Activated naive CD8-positive, alpha-beta T cell (primary cell): ENCODE data around the gene TLCD3A.
A peak's percentile ranks its signal among the peaks of the same experiment; 100 is the strongest.

Experiments
- H3K27ac Mint-ChIP-seq: one replicate; pipeline ENCODE4 v1.8.0; 2021; ENCODE audit warnings: mixed read lengths
- H3K27me3 Mint-ChIP-seq: one replicate; pipeline ENCODE4 v1.8.0; 2021; ENCODE audit warnings: mixed read lengths
- H3K36me3 Mint-ChIP-seq: one replicate; pipeline ENCODE4 v1.8.0; 2021; ENCODE audit warnings: mixed read lengths
- H3K4me1 Mint-ChIP-seq: one replicate; pipeline ENCODE4 v1.8.0; 2021; ENCODE audit warnings: low read depth, mixed read lengths
- H3K4me3 Mint-ChIP-seq: one replicate; pipeline ENCODE4 v1.8.0; 2021; ENCODE audit warnings: mild to moderate bottlenecking, mixed read lengths
- H3K9me3 Mint-ChIP-seq: one replicate; pipeline ENCODE4 v1.8.0; 2021; ENCODE audit warnings: low read depth, mixed read lengths

The TLCD3A gene

GRCh38 chr17:700504-701094 is 31.8 kb upstream of the TLCD3A start:
- H3K27me3 Mint-ChIP-seq, result no peaks in the 10 kb centered on the region
- H3K4me1 Mint-ChIP-seq, result peaks cover 6% of the 10 kb centered on the region
- H3K4me3 Mint-ChIP-seq, result no peak overlapping the region
- H3K27ac Mint-ChIP-seq, result no peak overlapping the region
- no peaks in the 10 kb centered on the region for H3K9me3 Mint-ChIP-seq
- peaks cover 5% of the 10 kb centered on the region for H3K36me3 Mint-ChIP-seq

DNA sequence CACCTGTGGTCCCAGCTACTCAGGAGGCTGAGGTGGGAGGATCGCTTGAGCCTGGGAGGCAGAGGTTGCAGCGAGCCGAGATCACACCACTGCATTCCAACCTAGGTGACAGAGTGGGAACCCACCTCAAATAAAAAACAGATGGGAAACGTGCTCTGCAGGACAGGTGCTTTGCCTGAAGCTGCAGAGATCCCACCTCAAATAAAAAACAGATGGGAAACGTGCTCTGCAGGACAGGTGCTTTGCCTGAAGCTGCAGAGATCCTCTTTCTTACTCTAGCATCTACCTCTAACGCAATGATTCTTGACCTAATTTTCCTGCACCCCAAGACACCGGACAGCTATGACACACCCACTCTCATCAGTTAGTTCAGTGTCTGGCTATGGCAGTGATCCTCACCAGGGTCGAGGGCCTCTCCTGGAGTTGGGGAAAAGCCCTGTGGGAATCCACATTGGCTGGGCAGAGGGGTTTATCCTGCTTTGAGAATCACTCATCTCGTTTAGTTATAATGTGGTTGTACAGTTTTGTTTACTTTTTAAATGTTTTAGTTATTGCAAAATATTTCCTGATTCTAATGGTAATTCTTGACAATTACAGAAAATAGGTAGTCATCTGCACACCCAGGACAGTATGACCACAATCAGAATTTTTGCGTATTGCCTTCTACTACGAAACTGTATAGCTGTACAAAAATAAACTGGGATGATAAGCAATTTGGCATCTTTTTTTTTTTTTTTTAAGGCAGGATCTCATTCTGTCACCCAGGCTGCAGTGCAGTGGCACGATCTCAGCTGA is 29.1 kb upstream of the TLCD3A start:
- Mint-ChIP-seq H3K27ac (no peak overlapping the region), H3K27me3 (no peaks in the 10 kb centered on the region), H3K9me3 (no peaks in the 10 kb centered on the region), H3K4me1 (peaks cover 16% of the 10 kb centered on the region), H3K36me3 (peaks cover 2% of the 10 kb centered on the region), H3K4me3 (no peak overlapping the region)

DNA sequence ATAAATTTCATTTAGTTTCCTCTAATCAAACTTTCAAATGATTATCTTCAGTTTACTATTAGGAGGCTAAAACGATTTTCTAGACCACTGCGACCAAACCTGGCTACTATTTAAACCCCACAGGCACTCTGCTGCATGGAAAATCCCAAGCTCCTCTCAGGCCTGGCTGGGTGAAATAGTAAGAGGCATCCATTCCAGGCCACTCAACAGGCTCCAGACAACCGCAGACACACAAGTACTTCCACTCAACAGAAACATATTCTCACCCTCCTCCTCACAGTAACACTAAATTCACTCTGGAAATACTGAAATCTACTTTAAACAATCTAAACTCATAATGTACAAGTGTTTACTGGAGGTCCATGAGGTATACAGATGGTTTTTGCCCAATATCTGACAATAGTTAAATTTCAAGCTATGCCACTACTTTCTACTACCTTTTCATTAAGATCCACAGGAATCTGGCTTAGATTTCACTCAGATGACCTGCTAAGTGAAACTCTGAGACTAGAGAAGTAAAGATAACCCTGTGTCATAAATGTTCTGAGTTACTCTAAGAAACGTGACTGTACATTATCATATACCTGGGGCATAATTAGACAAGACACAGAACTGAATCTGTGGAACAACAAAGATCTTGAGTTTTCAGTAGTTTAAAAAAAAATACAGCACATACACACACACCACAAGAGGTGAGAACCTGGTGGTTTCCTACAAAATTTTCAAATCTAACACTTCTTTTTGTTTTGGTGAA is 28.1 kb upstream of the TLCD3A start:
- no peaks in the 10 kb centered on the region for H3K27me3 Mint-ChIP-seq
- H3K4me1 Mint-ChIP-seq, result peaks cover 22% of the 10 kb centered on the region
- peaks cover 6% of the 10 kb centered on the region for H3K36me3 Mint-ChIP-seq

DNA sequence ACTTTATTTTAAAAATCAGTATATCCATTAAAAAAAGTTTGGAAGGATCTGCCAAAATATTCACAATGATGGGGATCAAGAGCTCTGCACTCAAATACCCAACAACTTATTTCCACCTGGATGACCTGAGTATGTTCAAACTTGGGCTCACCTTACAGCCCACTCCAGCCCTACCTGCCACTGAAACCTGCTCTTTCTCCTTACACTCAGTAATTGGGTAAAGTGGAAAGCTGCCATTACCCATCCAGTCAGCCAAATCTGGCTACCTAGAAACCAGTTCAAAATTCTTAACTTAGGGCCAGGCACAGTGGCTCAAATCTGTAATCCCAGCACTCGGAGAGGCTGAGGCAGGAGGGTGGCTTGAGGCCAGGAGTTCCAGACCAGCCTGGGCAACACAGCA is 27.4 kb upstream of the TLCD3A start:
- Mint-ChIP-seq H3K27me3 (no peaks in the 10 kb centered on the region), H3K27ac (no peak overlapping the region)

More for the DNA sequence above, 28.1 kb upstream of the TLCD3A start:
- Mint-ChIP-seq H3K27ac (no peak overlapping the region), H3K4me3 (no peak overlapping the region), H3K9me3 (no peaks in the 10 kb centered on the region)

GRCh38 chr17:705863-706262 is 26.5 kb upstream of the TLCD3A start:
- Mint-ChIP-seq H3K4me1 (peaks cover 24% of the 10 kb centered on the region), H3K9me3 (no peaks in the 10 kb centered on the region), H3K27me3 (no peaks in the 10 kb centered on the region), H3K4me3 (no peak overlapping the region), H3K27ac (no peak overlapping the region), H3K36me3 (peaks cover 7% of the 10 kb centered on the region)

More for the DNA sequence above, 27.4 kb upstream of the TLCD3A start:
- H3K4me1 Mint-ChIP-seq, result peaks cover 22% of the 10 kb centered on the region
- no peak overlapping the region for H3K4me3 Mint-ChIP-seq
- peaks cover 7% of the 10 kb centered on the region for H3K36me3 Mint-ChIP-seq
- no peaks in the 10 kb centered on the region for H3K9me3 Mint-ChIP-seq

GRCh38 chr17:708132-708531 is 24.3 kb upstream of the TLCD3A start:
- Mint-ChIP-seq H3K9me3 (no peaks in the 10 kb centered on the region), H3K36me3 (peaks cover 7% of the 10 kb centered on the region), H3K4me1 (peaks cover 37% of the 10 kb centered on the region), H3K27ac (no peak overlapping the region), H3K4me3 (no peak overlapping the region), H3K27me3 (no peaks in the 10 kb centered on the region)

DNA sequence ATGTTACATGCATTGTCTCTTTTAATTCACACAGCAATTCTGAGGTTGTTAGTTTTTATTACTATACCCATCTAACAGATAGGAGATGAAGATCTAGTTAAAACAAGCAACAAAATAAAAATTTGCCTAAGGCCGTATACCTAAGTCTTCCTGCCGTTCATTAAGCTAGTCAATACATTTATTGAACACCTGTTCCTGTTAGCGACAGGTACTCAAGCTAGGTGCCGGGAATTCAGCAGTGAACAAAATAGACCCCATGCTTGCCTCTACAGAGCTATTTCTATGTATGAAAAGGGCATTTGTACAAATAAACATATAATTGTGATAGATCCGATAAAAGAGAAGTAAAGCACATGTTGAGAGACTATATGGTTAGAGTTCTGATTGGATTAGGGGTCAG is 14.3 kb upstream of the TLCD3A start:
- Mint-ChIP-seq H3K4me1 (peaks cover 21% of the 10 kb centered on the region), H3K27ac (no peak overlapping the region), H3K36me3 (peaks cover 3% of the 10 kb centered on the region), H3K4me3 (no peak overlapping the region), H3K9me3 (no peaks in the 10 kb centered on the region), H3K27me3 (no peaks in the 10 kb centered on the region)

DNA sequence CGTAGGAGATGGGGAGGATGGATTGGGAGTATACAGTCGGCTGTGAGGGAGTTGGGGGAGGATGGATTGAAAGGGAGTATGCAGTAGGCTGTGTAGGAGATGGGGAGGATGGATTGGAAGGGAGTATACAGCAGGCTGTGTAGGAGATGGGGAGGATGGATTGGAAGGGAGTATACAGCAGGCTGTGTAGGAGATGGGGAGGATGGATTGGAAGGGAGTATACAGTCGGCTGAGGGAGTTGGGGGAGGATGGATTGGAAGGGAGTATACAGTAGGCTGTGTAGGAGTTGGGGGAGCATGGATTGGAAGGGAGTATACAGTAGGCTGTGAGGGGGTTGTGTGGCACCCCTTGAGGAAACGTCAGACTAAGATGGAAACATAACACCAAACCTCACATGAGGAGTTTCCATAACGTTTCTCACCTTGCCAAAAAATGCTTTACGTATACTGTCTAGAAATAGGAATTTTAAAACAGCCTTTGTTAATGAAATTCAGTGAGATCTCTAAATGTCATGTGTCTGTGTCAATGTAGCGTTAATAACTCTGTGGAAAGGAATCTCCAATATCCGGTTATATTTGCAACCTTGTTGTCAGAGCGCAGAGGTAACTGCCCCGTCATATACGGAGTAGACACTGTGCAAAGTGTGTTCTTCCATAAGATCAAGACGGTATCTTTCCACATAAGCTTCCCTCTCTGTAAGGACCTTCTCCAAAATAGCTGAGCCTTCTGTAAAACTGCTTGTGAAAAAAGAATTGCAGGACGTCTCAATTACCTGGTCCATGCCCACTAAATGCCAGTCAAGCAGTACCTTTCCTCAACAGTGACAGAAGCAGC is 11.5 kb upstream of the TLCD3A start:
- peaks cover 3% of the 10 kb centered on the region for H3K36me3 Mint-ChIP-seq
- no peaks in the 10 kb centered on the region for H3K9me3 Mint-ChIP-seq
- H3K27ac Mint-ChIP-seq, result no peak overlapping the region
- no peak overlapping the region for H3K4me3 Mint-ChIP-seq
- no peaks in the 10 kb centered on the region for H3K27me3 Mint-ChIP-seq
- peaks cover 9% of the 10 kb centered on the region for H3K4me1 Mint-ChIP-seq

GRCh38 chr17:721540-721937 is 10.9 kb upstream of the TLCD3A start:
- no peak overlapping the region for H3K27ac Mint-ChIP-seq
- H3K4me3 Mint-ChIP-seq, result no peak overlapping the region
- H3K36me3 Mint-ChIP-seq, result peaks cover 3% of the 10 kb centered on the region
- H3K27me3 Mint-ChIP-seq, result no peaks in the 10 kb centered on the region
- no peaks in the 10 kb centered on the region for H3K9me3 Mint-ChIP-seq
- peaks cover 4% of the 10 kb centered on the region for H3K4me1 Mint-ChIP-seq

DNA sequence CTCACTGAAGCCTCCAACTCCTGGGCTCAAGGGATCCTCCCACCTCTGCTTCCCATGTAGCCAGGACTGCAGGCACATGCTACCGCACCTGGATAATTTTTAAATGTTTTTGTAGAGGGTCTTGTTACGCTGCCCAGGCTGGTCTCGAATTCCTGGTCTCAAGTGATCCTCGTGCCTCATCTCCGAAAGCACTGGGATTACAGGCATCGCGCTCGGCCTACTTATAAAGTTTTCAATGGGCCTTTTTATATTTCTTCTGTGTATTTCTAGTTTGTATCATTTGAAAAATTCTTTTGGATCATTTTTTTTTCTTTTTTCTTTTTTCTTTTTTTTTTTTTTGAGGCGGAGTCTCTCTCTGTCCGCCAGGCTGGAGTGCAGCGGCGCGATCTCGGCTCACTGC is 7.3 kb upstream of the TLCD3A start:
- Mint-ChIP-seq H3K4me1 (no peaks in the 10 kb centered on the region), H3K9me3 (no peaks in the 10 kb centered on the region), H3K27me3 (no peaks in the 10 kb centered on the region), H3K4me3 (no peak overlapping the region), H3K27ac (no peak overlapping the region), H3K36me3 (no peaks in the 10 kb centered on the region)

GRCh38 chr17:725746-726145 is 6.7 kb upstream of the TLCD3A start:
- Mint-ChIP-seq H3K27me3 (no peaks in the 10 kb centered on the region), H3K27ac (no peak overlapping the region), H3K4me3 (no peak overlapping the region), H3K9me3 (no peaks in the 10 kb centered on the region), H3K4me1 (peaks cover 2% of the 10 kb centered on the region), H3K36me3 (no peaks in the 10 kb centered on the region)

DNA sequence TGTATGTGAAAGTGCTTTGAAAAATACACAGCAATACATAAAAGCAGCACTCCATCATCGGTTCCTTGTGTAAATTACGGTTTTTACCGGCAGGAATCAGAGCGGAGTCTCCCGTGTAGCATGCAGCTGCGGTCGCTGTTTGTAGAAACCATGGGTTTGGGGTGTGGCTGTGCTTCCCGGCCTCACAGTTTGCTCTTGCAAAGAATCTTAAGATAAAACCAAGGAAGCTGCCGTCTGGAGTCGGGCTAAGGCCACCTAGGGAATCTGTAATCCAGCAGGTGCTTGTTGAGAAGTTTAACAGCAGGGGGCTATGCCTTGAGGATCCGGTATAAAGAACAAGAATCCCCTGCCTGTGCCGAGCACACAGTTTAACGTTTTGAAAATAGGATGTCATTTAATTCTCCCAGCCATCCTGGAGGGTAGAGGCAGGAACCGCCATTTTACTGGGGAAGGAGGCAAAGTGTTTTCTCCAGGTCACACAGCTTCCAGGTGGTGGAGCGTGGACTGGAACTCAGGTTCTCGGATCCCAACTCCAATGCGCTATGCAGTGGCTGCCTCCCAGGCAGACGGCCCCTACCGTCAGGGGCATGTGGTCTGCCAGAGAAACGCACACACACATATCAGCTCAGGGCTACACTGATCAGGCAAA is 6.0 kb upstream of the TLCD3A start:
- Mint-ChIP-seq H3K9me3 (no peaks in the 10 kb centered on the region), H3K27me3 (no peaks in the 10 kb centered on the region), H3K27ac (no peak overlapping the region), H3K4me3 (no peak overlapping the region), H3K4me1 (peaks cover 5% of the 10 kb centered on the region), H3K36me3 (no peaks in the 10 kb centered on the region)

- H3K9me3 Mint-ChIP-seq, result no peaks in the 10 kb centered on the region
- H3K36me3 Mint-ChIP-seq, result no peaks in the 10 kb centered on the region
- no peaks in the 10 kb centered on the region for H3K27me3 Mint-ChIP-seq
- H3K4me3 Mint-ChIP-seq, result no peak overlapping the region
- no peak overlapping the region for H3K27ac Mint-ChIP-seq
- H3K4me1 Mint-ChIP-seq, result peaks cover 15% of the 10 kb centered on the region
Observed at GRCh38 chr17:728911-729310, 3.5 kb upstream of the TLCD3A start.

DNA sequence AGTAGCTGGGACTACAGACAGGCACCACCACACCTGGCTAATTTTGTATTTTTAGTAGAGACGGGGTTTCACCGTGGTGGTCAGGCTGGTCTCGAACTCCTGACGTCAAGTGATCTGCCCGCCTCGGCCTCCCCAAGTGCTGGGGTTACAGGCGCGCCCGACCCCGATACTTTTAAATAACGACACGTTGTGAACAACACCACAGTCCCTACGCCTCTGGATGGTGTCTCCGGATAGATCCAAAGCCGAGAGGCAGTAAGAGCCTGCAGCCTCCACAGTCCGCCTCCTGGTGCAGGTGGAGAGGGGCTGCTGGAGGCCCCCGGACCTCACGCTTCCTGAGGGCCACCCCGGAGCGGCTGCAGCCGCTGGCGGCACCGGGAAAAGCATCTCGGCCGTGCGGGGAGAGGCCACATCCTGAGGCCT is 741 bp upstream of the TLCD3A start:
- H3K9me3 Mint-ChIP-seq, result no peaks in the 10 kb centered on the region
- peak overlapping the region; percentile 62 for H3K4me3 Mint-ChIP-seq
- peaks cover 15% of the 10 kb centered on the region for H3K4me1 Mint-ChIP-seq
- H3K36me3 Mint-ChIP-seq, result no peaks in the 10 kb centered on the region
- H3K27me3 Mint-ChIP-seq, result no peaks in the 10 kb centered on the region
- H3K27ac Mint-ChIP-seq, result peak overlapping the region; percentile 28
